ENCODE measurements around the gene EXOSC2. TPM values are rescaled to one million over a fixed set of nuclear protein-coding genes. Genes with fewer than 3 reads are reported as not detected.

Gene EXOSC2
- total and polyA plus RNA-seq, 2 of the 8 experiments (the other 6 are each of a cell fraction or from before 2014, with no cell fraction given) = 47.8 to 93.6 TPM

DNA sequence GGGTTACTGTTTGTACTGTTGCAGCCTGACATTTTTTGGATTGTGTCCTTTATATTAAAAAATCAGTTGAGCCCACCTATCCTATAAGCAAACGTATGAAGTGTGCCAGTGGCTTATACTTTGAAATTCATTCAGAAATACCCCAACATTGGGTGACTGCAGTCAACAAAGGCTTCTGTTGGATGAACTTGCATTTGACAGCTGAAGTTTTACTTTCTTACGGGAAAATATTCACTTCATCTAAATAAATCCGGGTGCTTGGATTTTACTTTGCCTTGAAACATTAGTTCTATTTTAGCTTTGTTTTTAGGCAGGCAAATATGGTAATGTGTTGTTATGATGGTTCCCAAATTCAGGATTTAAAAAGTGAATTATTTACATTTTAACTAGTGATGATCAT, 21.7 kb downstream of the EXOSC2 start:
- H3K23me2 ChIP-seq (ENCODE audit: low read depth, low read length) = peaks cover 5% of the 10 kb centered on the region
- no peak overlapping the region for H2BK120ac ChIP-seq (replicated peaks; ENCODE audit: low read depth, low read length)
- H3K4me2 ChIP-seq (ENCODE audit: insufficient read depth in 1 of 2, low read depth in 2 of 2, low read length in 2 of 2) = peak overlapping the region; percentile 84 to 96
- H4K20me1 ChIP-seq (replicated peaks in 1 of 2; ENCODE audit: control insufficient read depth in 1 of 2, insufficient read depth in 2 of 2, low read length in 2 of 2) = peaks cover 0 to 16% of the 10 kb centered on the region in 2 experiments
- peaks cover 5% of the 10 kb centered on the region for H3K79me1 ChIP-seq (ENCODE audit: low read depth, low read length)
- H3K56ac ChIP-seq (replicated peaks; ENCODE audit: insufficient read length, low read depth, low read length) = no peak overlapping the region
- H4K5ac ChIP-seq (ENCODE audit: insufficient read length, low read depth, low read length) = no peak overlapping the region
- H2BK15ac ChIP-seq (ENCODE audit: low read length) = no peak overlapping the region
- H3K79me2 ChIP-seq (ENCODE audit: control insufficient read depth in 1 of 2, insufficient read depth in 2 of 2, low read length in 2 of 2) = peaks cover 0 to 68% of the 10 kb centered on the region in 2 experiments; a peak in 3 of 4 replicates
- no peak overlapping the region for H2BK5ac ChIP-seq (ENCODE audit: low read depth, low read length)
- ChIA-PET POLR2A (ENCODE audit: partially characterized antibody) (interaction anchor here (0.9 to 1.3 kb wide), 4 partner anchors 10 to 41 kb away, joined by 3 to 6 read pairs (median 3); no protein-coding TSS in a partner anchor), CTCF (ENCODE audit: partially characterized antibody) (interaction anchor here (0.8 to 3.2 kb wide), 8 partner anchors 9 to 151 kb away, joined by 3 to 29 read pairs (median 5); no protein-coding TSS in a partner anchor)
- no peak overlapping the region for H4K91ac ChIP-seq (replicated peaks; ENCODE audit: insufficient read length, low read length)
- no peak overlapping the region for H4K8ac ChIP-seq (ENCODE audit: extremely low read depth, insufficient read depth, low read length)
- H2BK20ac ChIP-seq (ENCODE audit: low read length) = no peak overlapping the region
- H3K4ac ChIP-seq (replicated peaks; ENCODE audit: insufficient read length, low read depth, low read length) = no peak overlapping the region
- H2AK5ac ChIP-seq (ENCODE audit: low read depth, low read length) = no peak overlapping the region
- no peaks in the 10 kb centered on the region for H3K9me3 ChIP-seq (ENCODE audit: insufficient read depth in 2 of 2, low read depth in 1 of 2, low read length in 1 of 2)
- no peak overlapping the region for H2AFZ ChIP-seq (ENCODE audit: low read length)
- no peak overlapping the region for H3K18ac ChIP-seq (ENCODE audit: extremely low read depth, low read length)
- no peak overlapping the region for H3K27ac ChIP-seq (ENCODE audit: low read depth, low read length)
- no peak overlapping the region for H3K23ac ChIP-seq (ENCODE audit: insufficient read length)
- H3K36me3 ChIP-seq (ENCODE audit: control insufficient read depth in 2 of 4, insufficient read depth in 4 of 4, low read length in 3 of 4) = no peaks in the 10 kb centered on the region; a peak in 1 of 8 replicates
- H3K9ac ChIP-seq (replicated peaks in 1 of 4; ENCODE audit: extremely low read depth in 1 of 4, low read depth in 3 of 4, low read length in 3 of 4) = no peak overlapping the region; a peak in 1 of 7 replicates
- DNase-seq (ENCODE audit: low read depth in 1 of 2, low spot score in 2 of 2) (no peak), FAIRE-seq (no peak)
- no peaks in the 10 kb centered on the region for H3K27me3 ChIP-seq (replicated peaks in 1 of 4; ENCODE audit: control insufficient read depth in 3 of 4, extremely low read depth in 1 of 4, insufficient read depth in 3 of 4, low read length in 3 of 4)
- H3K4me1 ChIP-seq (replicated peaks in 1 of 4; ENCODE audit: control insufficient read depth in 3 of 4, insufficient read depth in 4 of 4, low read length in 3 of 4) = peaks cover 2 to 9% (median 3%) of the 10 kb centered on the region in 4 experiments; a peak in 4 of 7 replicates
- no peak overlapping the region for H3K14ac ChIP-seq (ENCODE audit: insufficient read length)
- peak overlapping the region in 2 of 4 experiments; percentile 68 to 72; a peak in 3 of 8 replicates for H3K4me3 ChIP-seq (ENCODE audit: extremely low read depth in 1 of 4, insufficient read depth in 2 of 4, low read depth in 3 of 4, low read length in 4 of 4)
- 77% methylated on average over 3 of the region's 3 CpGs; no CpG with 5 or more reads in 1 of the 2 experiments for WGBS, 2 experiments (ENCODE audit: extremely low coverage in 1 of 2, insufficient coverage in 1 of 2, insufficient read length in 1 of 2, insufficient replicate concordance in 2 of 2, low coverage in 1 of 2, low lambda C conversion rate in 2 of 2, missing lambda C conversion rate in 1 of 2)
- H2BK12ac ChIP-seq (ENCODE audit: low read depth, low read length) = no peak overlapping the region
- TF ChIP-seq KDM1A (IDR thresholded peaks at IDR 0.05; ENCODE audit: borderline replicate concordance, low read length) (no peak), CHD1 (IDR thresholded peaks at IDR 0.05; ENCODE audit: low read depth, low read length) (no peak), RXRA (IDR thresholded peaks at IDR 0.05; ENCODE audit: insufficient read depth, low read depth, low read length) (no peak), RAD21 (IDR thresholded peaks at IDR 0.05 in 1 of 2, conservative IDR thresholded peaks at IDR 0.05 in 1 of 2; ENCODE audit: low read depth in 2 of 2, low read length in 2 of 2) (no peak), EP300 (IDR thresholded peaks at IDR 0.05; ENCODE audit: borderline replicate concordance in 1 of 2, low read depth in 2 of 2, low read length in 2 of 2) (no peak)
- TF ChIP-seq, protein P1, sequence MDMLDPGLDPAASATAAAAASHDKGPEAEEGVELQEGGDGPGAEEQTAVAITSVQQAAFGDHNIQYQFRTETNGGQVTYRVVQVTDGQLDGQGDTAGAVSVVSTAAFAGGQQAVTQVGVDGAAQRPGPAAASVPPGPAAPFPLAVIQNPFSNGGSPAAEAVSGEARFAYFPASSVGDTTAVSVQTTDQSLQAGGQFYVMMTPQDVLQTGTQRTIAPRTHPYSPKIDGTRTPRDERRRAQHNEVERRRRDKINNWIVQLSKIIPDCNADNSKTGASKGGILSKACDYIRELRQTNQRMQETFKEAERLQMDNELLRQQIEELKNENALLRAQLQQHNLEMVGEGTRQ (IDR thresholded peaks at IDR 0.05; ENCODE audit: low read length) = no peak

Data from H1 (cell line).